SKM-1 treated with dmso at 0.1 percent for 144 hours (cell line): ENCODE results near the gene RPS8.
A peak's percentile ranks its signal among the peaks of the same experiment; 100 is the strongest.
"Not testable (repeated sequence)": the region's sequence is repeated elsewhere in the genome, so short reads cannot be mapped to it uniquely, and the experiment has no call there.

Source experiments
- DNase-seq: peaks from one replicate; lab custom pipeline; 2025; ENCODE audit not compliant: unreplicated experiment; lab: John Stamatoyannopoulos, UW

Gene RPS8

DNA sequence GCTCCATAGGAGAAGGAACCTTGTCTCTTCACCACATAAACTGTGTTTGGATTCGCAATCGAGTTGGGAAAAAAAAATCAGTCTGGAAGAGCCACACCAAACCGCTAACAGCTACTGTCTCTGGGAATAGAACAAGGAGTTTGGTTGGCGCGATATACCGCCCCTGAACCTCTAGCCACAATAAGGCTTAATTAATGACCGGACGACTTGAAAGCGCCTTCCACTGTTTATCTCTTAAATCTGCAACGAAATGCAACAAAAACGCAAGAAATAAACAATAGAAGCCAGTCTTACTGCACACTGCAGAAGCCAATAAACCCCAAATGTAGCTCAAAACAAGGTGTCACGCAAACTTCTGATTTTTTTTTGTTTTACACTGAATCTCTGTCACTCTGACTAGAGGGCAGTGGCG is 43.9 kb downstream of the RPS8 start:
- DNase-seq: no peak

DNA sequence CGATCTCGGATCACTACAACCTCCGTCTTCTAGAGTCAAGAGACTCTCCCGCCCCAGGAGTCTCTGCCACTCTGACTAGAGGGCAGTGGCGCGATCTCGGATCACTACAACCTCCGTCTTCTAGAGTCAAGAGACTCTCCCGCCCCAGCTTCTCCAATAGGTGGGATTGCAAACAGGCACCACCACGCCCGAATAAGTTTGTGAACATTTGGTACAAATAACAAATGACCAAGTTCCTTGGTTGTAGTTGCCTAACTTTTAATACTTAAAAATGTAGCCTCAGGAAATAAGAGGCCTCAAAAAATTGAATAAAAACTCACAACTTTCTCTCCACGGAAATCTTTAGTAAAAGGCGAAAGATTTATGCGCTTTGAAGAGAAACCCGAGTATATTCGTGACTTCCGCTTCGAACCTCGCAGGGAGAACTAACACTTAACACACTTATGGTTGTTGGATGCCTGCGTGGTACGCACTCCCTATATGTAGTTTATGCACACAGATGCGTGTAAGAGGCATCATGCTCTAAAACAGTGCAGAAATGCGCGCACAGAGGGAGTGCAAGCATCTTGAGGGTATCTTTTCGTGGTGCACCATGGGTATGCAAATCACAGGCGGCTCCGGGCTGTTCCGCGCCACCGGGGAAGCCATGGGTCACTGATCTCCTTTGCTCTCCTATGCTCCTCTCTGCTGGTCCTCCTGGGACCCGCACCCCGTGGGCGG is 44.4 kb downstream of the RPS8 start:
- DNase-seq: peak; percentile 95

DNA sequence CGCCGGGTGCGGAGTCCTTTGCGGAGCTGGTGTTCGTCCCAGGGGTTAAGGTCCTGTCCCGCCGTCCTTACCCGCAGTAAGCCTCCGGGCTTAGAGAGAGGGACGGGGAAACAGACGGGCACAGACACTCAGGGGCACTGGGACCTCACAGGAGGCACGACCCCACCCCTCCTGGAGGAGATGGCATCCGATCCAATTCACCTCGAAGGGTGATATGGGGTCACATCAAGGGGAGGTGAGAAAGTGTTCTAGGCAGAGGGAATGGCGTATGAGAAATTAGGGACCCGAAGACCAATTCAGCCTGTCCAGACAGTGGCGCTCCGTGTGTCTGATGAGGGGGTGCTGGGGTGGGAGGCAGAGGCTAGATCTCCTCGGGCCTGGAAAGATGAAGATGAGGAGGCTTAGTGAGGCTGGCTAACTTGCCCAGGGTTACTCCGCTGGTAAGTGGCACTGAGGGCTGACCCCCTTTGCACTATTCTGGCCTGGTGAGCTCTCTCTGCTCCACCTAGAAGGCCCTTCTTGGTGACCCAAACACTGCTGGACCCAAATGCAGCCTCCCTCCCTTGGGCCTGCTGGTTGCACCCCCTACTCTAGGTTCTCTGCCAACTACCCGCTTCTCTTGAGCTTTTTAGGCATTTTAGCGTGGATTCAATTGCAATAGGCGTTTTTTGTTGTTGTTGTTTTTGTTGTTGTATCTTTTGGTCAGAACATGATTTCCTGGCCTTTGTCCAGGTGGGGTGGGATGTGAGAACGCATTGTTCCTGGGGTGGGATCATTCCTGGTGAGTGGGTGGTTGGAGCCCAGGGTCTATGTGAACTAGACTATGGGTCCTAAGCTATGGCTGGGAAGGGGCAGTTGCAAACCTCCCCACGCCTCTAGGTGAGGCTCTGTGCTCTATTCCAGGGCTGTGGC is 45.2 kb downstream of the RPS8 start:
- DNase-seq: no peak

DNA sequence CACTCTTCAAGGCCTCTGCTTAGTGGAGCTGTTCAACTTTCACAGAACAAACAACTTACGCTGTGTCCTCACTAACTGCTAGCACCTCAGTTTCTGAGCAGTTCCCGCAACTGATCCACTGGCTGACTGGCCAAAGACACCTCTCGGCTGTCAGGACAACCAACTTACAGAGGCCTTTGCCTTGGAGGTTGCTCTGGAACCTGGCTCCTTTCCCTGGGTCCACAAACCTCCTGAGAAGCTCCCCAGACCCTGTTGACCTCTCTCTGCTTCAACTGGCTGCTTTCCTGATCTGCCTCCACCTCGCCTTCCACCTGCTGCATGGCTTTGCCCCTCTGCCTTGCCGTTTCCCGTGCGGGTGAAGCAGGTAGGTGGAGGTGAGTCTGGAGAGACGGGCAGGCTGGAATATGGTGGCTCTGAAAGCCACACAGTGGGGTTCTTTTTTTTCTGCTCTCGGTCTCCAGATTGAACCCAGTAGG is 45.9 kb downstream of the RPS8 start:
- no peak for DNase-seq

DNA sequence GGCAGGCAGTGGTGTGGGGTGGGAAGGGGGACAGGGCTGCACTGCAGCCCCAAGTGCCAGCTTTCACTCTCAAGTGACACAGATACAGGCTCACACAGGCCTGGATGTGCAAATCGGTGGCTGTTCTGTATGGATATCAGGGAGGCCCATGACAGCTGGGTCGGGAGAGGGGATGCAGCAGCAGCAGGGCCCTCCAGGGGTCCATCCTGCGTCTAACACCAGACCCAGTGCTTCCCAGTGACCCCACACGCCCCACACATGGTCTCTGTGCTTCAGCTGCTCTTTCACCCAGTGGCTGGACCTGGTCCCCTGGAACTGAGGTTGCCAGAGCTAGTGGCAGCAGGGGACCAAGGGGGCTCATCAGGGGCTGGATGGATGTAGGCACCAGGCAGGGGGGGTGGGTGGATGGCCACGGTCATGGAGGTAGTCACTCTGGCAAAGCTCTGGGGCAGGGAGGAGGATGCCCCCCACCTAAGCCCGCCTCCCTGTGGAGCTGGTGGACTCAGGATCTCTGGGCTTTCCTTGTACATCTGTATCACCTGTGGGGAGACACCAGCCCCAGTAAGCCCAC is 46.9 kb downstream of the RPS8 start:
- DNase-seq: no peak

DNA sequence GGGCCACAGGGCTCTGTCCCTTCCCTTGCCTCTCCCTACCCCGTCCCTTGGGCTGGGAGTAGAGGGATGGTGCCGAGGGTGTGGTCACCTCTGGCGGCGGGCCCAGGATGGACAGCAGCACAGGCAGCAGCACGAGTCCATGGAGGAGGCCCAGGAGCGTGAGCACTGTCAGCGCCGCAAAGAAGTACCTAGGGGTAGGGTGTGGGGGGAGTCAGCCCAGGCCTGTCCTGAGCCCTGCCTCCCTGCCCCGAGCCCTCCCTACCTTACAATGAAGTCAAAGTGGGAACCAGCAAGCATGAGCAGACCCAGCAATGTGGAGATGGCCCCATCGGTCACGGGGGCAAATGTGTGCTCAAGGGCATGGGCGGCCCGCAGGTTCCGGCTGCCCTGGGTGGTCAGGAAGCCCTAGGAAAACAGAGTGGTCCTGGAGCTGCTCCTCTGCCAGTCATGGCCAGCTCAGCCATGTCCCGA is 47.7 kb downstream of the RPS8 start:
- no peak for DNase-seq

DNA sequence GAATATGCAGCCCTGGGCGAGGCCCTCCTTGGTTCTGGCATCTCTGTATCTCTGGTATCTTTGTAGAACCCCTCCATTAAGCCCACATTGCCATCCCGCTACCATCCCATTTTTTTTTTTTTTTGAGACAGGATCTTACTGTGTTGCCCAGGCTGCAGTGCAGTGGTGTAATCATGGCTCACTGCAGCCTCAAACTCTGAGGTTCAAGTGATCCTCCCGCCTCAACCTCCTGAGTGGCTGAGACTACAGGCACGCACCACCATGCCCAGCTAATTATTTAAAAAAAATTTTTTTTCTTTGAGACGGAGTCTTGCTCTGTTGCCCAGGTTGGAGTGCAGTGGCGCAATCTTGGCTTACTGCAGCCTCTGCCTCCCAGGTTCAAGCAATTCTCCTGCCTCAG is 49.1 kb downstream of the RPS8 start:
- not testable (repeated sequence) for DNase-seq

DNA sequence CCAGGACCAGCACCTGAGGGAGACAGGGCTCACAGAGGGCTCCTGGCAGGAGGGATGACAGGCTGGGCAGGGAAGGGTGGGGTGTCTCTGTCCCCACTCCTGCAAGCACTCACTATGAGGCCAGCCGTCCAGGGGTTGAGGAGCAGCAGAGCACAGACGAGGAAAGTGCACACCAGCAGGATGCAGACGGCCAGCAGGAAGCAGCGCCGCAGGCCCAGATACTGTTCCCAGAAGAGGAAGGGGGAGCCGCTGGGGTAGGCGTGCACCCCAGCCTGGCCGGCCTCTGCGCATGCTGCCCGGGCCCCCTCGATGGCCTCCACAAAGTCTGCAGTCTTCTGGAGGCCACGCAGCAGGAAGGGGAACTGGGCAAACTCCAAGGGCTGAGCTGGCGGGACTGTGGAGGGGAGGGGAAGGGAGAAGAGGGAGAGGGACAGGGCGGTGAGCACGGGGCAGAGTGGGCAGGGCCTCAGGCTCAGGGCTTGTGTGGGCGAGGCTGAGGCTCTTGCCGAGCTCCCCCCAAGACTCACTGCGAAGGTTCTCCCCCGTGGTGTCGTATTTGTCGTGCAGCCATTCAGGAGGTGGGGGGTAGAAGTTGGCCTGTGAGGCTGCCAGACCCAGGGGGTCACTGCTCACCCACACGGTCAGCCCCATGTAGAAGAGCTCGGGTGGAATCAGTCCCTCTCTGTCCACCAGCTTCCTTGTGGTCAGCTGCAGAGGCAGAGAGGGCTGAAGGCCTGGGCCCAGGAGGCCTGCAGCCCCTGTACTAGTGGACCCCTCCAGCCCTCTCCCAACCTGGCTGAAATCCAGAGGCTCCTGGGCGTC is 51.2 kb downstream of the RPS8 start:
- peak; percentile 46 for DNase-seq

DNA sequence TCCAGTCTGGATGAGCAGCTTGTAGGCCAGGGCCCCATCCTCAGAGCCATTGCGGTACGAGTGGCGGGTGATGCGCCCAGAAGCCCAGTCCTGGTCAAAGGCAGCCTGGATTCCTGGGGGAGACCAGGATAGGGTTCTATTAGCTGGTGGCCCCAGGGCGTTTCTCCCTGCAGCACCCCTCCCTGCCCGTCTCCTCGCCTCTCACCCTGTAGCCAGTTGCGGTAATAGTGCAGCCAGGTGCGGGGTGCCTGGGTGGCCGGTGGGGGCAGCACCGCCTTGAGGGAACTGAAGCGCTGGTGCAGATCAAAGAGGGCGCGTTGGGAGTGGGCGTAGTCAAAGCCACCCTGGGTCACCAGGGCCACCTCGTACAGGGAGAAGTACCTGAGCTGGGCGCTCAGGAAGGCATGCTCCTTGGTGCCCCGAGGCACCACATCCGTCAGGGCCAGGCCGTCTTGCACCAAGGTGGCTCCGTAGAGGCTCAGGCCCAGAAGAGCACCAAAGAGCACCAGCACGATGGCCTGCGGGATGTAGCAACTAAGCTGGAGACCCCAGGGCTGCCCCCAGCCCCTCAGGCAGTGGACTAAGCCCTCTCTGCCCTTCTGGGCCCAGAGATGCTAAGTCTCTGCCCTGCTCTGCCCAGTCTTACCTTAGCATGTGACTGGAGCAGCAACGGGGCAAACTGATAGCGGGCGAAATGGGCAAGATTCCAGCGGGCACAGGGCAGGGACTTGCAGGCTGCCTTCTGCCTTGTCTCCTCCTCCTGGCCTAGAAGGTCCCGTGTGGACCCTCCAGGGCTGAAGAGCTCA is 52.1 kb downstream of the RPS8 start:
- no peak for DNase-seq

DNA sequence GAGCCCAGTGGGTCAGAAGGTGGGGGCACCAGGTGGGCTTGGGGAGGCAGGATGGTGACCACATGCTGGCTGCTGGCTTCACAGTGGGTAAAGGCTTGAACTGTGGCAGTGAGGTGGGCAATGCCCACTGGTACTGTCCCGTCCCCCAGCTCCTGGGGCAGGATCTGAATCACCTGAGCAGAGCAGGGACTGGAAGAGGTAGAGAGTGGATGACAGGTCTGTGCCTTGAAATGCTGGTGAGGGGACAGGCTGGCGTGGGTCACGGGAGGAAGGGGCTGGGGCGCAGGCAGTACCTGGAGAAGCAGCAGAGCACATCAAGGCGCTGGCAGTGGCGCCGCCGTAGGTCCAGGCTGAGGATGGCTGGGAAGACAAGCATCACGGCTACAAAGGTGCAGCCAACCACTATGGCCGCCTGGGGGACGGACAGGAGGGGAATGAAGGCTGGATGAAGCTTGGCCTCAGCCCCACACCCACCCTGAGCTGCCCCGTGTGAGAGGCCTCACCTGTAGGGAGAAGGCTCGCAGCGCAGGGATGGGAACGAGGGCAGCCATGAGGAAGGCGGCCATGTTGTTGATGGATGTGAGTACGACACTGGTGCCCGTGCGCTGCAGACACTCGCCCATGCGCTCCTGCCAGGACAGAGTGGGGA is 52.8 kb downstream of the RPS8 start:
- DNase-seq: no peak
